HepG2 (cell line): ENCODE measurements around the gene PJA2.

ENCODE experiments used
- DMAP1 ChIP-seq: IDR thresholded peaks from 2 replicates; pipeline ENCODE4 v1.6.1; 2016
- EP300 ChIP-seq, 3 experiments: sonication (generic) in 1 of 3; formaldehyde crosslinking in 1 of 3; IDR thresholded peaks; 2 replicates each; pipeline versions ENCODE4 v1.5.1 to v1.6.1; 2011 to 2020; ENCODE audit warnings: low read depth in 2 of 3, low read length in 2 of 3, borderline replicate concordance in 1 of 3, improper control_type of control experiment in 1 of 3, mild to moderate bottlenecking in 1 of 3, missing genetic modification reagents in 1 of 3, moderate library complexity in 1 of 3
- HNRNPL ChIP-seq: fragments of 200-400 bp; formaldehyde crosslinking; IDR thresholded peaks from 2 replicates; pipeline ENCODE4 v1.6.1; 2017; ENCODE audit warnings: mild to moderate bottlenecking, low read depth, low read length
- MXD4 ChIP-seq: IDR thresholded peaks from 2 replicates; pipeline ENCODE4 v1.6.1; 2016; ENCODE audit warnings: mild to moderate bottlenecking, missing biosample characterization, missing genetic modification reagents
- PHB2 ChIP-seq: fragments of 450-650 bp; IDR thresholded peaks from 2 replicates; pipeline ENCODE4 v1.6.1; 2018; ENCODE audit not compliant: partially characterized antibody
- PHF8 ChIP-seq: sonication (generic); formaldehyde crosslinking; IDR thresholded peaks from 2 replicates; pipeline ENCODE4 v1.5.0; 2020; ENCODE audit warnings: missing genetic modification reagents
- POLR2AphosphoS5 ChIP-seq: IDR thresholded peaks from 2 replicates; pipeline ENCODE4 v1.6.1; 2012; ENCODE audit warnings: low read depth, low read length
- SETDB1 ChIP-seq: sonication (generic); formaldehyde crosslinking; IDR thresholded peaks from 2 replicates; pipeline ENCODE4 v1.5.1; 2020; ENCODE audit warnings: missing genetic modification reagents, mild to moderate bottlenecking, borderline replicate concordance
- SMC3 ChIP-seq: IDR thresholded peaks from 2 replicates; pipeline ENCODE4 v1.6.1; 2011; ENCODE audit warnings: low read length, improper control_type of control experiment

- TF ChIP-seq DMAP1 (CRISPR knock-in tag) = no peak
- no peak for TF ChIP-seq EP300 (IDR thresholded peaks at IDR 0.05; ENCODE audit: low read depth in 2 of 2, low read length in 2 of 2)
- TF ChIP-seq EP300 (CRISPR knock-in tag; IDR thresholded peaks at IDR 0.05; ENCODE audit: borderline replicate concordance) = no peak
- TF ChIP-seq SETDB1 (CRISPR knock-in tag) = no peak
- TF ChIP-seq PHB2 = no peak
- no peak for TF ChIP-seq MXD4 (CRISPR knock-in tag)
- no peak for TF ChIP-seq HNRNPL
- no peak for TF ChIP-seq SMC3
- no peak for TF ChIP-seq POLR2AphosphoS5
- TF ChIP-seq PHF8 (CRISPR knock-in tag) = no peak
Observed at GRCh38 chr5:109319351-109319750, 90.4 kb downstream of the PJA2 start.
